Activated naive CD4-positive, alpha-beta T cell treated with anti-CD3 and anti-CD28 coated beads, Interleukin-2, amount 50 U/mL, for 72 hours (primary cell): Measurements from ENCODE around the gene GMPPB. TPM values are rescaled to one million over a fixed set of nuclear protein-coding genes. Genes with fewer than 3 reads are reported as not detected.

ENCODE experiments used
- ATAC-seq, 2 donors: fragments of 150-1000 bp; cut with Tn5 transposase; 2 replicates each; pipeline ENCODE4 v1.10.0; 2021; ENCODE audit warnings: mild to moderate bottlenecking in 2 of 2, moderate library complexity in 2 of 2
- DNase-seq, 2 donors: peaks; one replicate each; pipeline ENCODE4 v3.0.0; 2021 to 2022; ENCODE audit warnings: low spot score in 2 of 2
- H3K27ac Mint-ChIP-seq, 2 donors: one replicate each; pipeline ENCODE4 v1.8.0; 2022; ENCODE audit warnings: mild to moderate bottlenecking in 2 of 2, mixed read lengths in 2 of 2
- H3K36me3 Mint-ChIP-seq, 2 donors: one replicate each; pipeline ENCODE4 v1.8.0; 2022; ENCODE audit warnings: mixed read lengths in 2 of 2
- H3K9me3 Mint-ChIP-seq, 2 donors: one replicate each; pipeline ENCODE4 v1.8.0; 2022; ENCODE audit warnings: mixed read lengths in 2 of 2
- total RNA-seq, 2 donors: library from RNA; stranded (reverse); gene quantifications; one replicate each; pipeline ENCODE4 v1.2.3, GENCODE V29; 2022

GMPPB gene
- total RNA-seq, 2 donors from 2014 or later = 29.9 to 31.6 TPM

GRCh38 chr3:49740427-49740826 lies 16.7 kb upstream of the GMPPB start:
- H3K36me3 Mint-ChIP-seq = peaks cover 0 to 18% of the 10 kb centered on the region in 2 donors
- H3K9me3 Mint-ChIP-seq = no peaks in the 10 kb centered on the region
- ATAC-seq (no peak), DNase-seq (no peak)
- peak overlapping the region in 1 of 2 donors; percentile 35 for H3K27ac Mint-ChIP-seq

GRCh38 chr3:49738067-49738713 lies 14.4 kb upstream of the GMPPB start:
- ATAC-seq = no peak
- Mint-ChIP-seq H3K36me3 (peaks cover 0 to 18% of the 10 kb centered on the region in 2 donors), H3K9me3 (no peaks in the 10 kb centered on the region), H3K27ac (peak overlapping the region in 1 of 2 donors; percentile 91)
- peak in 1 of 2 donors; percentile 40 for DNase-seq

GRCh38 chr3:49734752-49735151 lies 11.0 kb upstream of the GMPPB start:
- no peak for ATAC-seq
- H3K9me3 Mint-ChIP-seq = no peaks in the 10 kb centered on the region
- DNase-seq = peak in 1 of 2 donors; percentile 21
- H3K36me3 Mint-ChIP-seq = peaks cover 0 to 18% of the 10 kb centered on the region in 2 donors
- H3K27ac Mint-ChIP-seq = no peak overlapping the region

- Mint-ChIP-seq H3K9me3 (no peaks in the 10 kb centered on the region), H3K36me3 (peaks cover 0 to 14% of the 10 kb centered on the region in 2 donors), H3K27ac (no peak overlapping the region)
- DNase-seq (no peak), ATAC-seq (no peak)
Measured at GRCh38 chr3:49733551-49733950, 9.8 kb upstream of the GMPPB start.

GRCh38 chr3:49732597-49732996 lies 8.8 kb upstream of the GMPPB start:
- no peaks in the 10 kb centered on the region for H3K9me3 Mint-ChIP-seq
- no peak for ATAC-seq
- peak in 1 of 2 donors; percentile 39 for DNase-seq
- H3K36me3 Mint-ChIP-seq = peaks cover 0 to 5% of the 10 kb centered on the region in 2 donors
- no peak overlapping the region for H3K27ac Mint-ChIP-seq

- ATAC-seq (no peak), DNase-seq (peak in 1 of 2 donors; percentile 20)
- Mint-ChIP-seq H3K36me3 (no peaks in the 10 kb centered on the region), H3K27ac (no peak overlapping the region), H3K9me3 (no peaks in the 10 kb centered on the region)
Measured at GRCh38 chr3:49729966-49730609, 6.3 kb upstream of the GMPPB start.

- DNase-seq = peak in 1 of 2 donors; percentile 37
- Mint-ChIP-seq H3K27ac (no peak overlapping the region), H3K9me3 (no peaks in the 10 kb centered on the region), H3K36me3 (no peaks in the 10 kb centered on the region)
- ATAC-seq = no peak
Measured at GRCh38 chr3:49727924-49728361, 4.2 kb upstream of the GMPPB start.

- H3K9me3 Mint-ChIP-seq = no peaks in the 10 kb centered on the region
- ATAC-seq (no peak), DNase-seq (peak in 1 of 2 donors; percentile 51)
- no peak overlapping the region for H3K27ac Mint-ChIP-seq
- H3K36me3 Mint-ChIP-seq = peaks cover 5 to 6% of the 10 kb centered on the region in 2 donors
Measured at GRCh38 chr3:49727154-49727923, 3.6 kb upstream of the GMPPB start.

- Mint-ChIP-seq H3K9me3 (no peaks in the 10 kb centered on the region), H3K36me3 (peaks cover 6% of the 10 kb centered on the region in 2 donors), H3K27ac (peak overlapping the region; percentile 18 to 44)
- no peak for ATAC-seq
- DNase-seq = peak in 1 of 2 donors; percentile 57
Measured at GRCh38 chr3:49725906-49726681, 2.3 kb upstream of the GMPPB start.

GRCh38 chr3:49724586-49724985 lies 835 bp upstream of the GMPPB start:
- ATAC-seq (no peak), DNase-seq (peak in 1 of 2 donors; percentile 55)
- Mint-ChIP-seq H3K9me3 (no peaks in the 10 kb centered on the region), H3K36me3 (peaks cover 6% of the 10 kb centered on the region in 2 donors), H3K27ac (peak overlapping the region; percentile 99 to 100)

GRCh38 chr3:49723296-49723627 lies 489 bp downstream of the GMPPB start:
- peaks cover 6% of the 10 kb centered on the region in 2 donors for H3K36me3 Mint-ChIP-seq
- no peaks in the 10 kb centered on the region for H3K9me3 Mint-ChIP-seq
- DNase-seq = peak; percentile 67 to 76
- ATAC-seq = peak; percentile 39 to 49
- H3K27ac Mint-ChIP-seq = peak overlapping the region; percentile 97 to 100

GRCh38 chr3:49722896-49723295 lies 855 bp downstream of the GMPPB start:
- peaks cover 6% of the 10 kb centered on the region in 2 donors for H3K36me3 Mint-ChIP-seq
- ATAC-seq (no peak), DNase-seq (no peak)
- peak overlapping the region; percentile 97 to 100 for H3K27ac Mint-ChIP-seq
- H3K9me3 Mint-ChIP-seq = no peaks in the 10 kb centered on the region

GRCh38 chr3:49721896-49722781 lies 1.6 kb downstream of the GMPPB start:
- peak in 1 of 2 donors; percentile 54 for DNase-seq
- no peaks in the 10 kb centered on the region for H3K9me3 Mint-ChIP-seq
- ATAC-seq = no peak
- H3K27ac Mint-ChIP-seq = peak overlapping the region; percentile 97 to 100
- H3K36me3 Mint-ChIP-seq = peaks cover 6% of the 10 kb centered on the region in 2 donors

- DNase-seq (peak in 1 of 2 donors; percentile 54), ATAC-seq (no peak)
- H3K9me3 Mint-ChIP-seq = no peaks in the 10 kb centered on the region
- H3K27ac Mint-ChIP-seq = peak overlapping the region in 1 of 2 donors; percentile 100
- H3K36me3 Mint-ChIP-seq = peaks cover 6% of the 10 kb centered on the region in 2 donors
Measured at GRCh38 chr3:49721596-49721895, 2.2 kb downstream of the GMPPB start.

- peak overlapping the region in 1 of 2 donors; percentile 100 for H3K27ac Mint-ChIP-seq
- ATAC-seq = no peak
- peak in 1 of 2 donors; percentile 56 for DNase-seq
Measured at GRCh38 chr3:49720855-49721595, 2.7 kb downstream of the GMPPB start.

More at GRCh38 chr3:49720855-49721595, 2.7 kb downstream of the GMPPB start:
- H3K9me3 Mint-ChIP-seq = no peaks in the 10 kb centered on the region
- peaks cover 6% of the 10 kb centered on the region in 2 donors for H3K36me3 Mint-ChIP-seq
